HG03196 (cell line): Measurements from ENCODE around the gene PPIA.
"Not testable (repeated sequence)": the region's sequence is repeated elsewhere in the genome, so short reads cannot be mapped to it uniquely, and the experiment has no call there.

Experiments
- ATAC-seq: cut with Tn5 transposase; IDR thresholded peaks from one replicate; pipeline ENCODE4 v1.9.1; 2021; ENCODE audit not compliant: unreplicated experiment

PPIA gene

GRCh38 chr7:44819292-44819691 lies 22.8 kb downstream of the PPIA start:
- ATAC-seq, result no peak

- no peak for ATAC-seq
These were observed 26.8 kb downstream of the PPIA start for GRCh38 chr7:44823255-44823781.

- ATAC-seq, result no peak
These were observed 28.5 kb downstream of the PPIA start for GRCh38 chr7:44824894-44825526.

GRCh38 chr7:44827567-44827966 lies 31.1 kb downstream of the PPIA start:
- ATAC-seq, result no peak

GRCh38 chr7:44838751-44839150 lies 42.3 kb downstream of the PPIA start:
- ATAC-seq, result no peak

- not testable (repeated sequence) for ATAC-seq
These were observed 46.2 kb downstream of the PPIA start for GRCh38 chr7:44842675-44843074.

GRCh38 chr7:44843440-44843839 lies 47.0 kb downstream of the PPIA start:
- not testable (repeated sequence) for ATAC-seq

GRCh38 chr7:44845451-44845850 lies 49.0 kb downstream of the PPIA start:
- ATAC-seq, result no peak

GRCh38 chr7:44846390-44846789 lies 49.9 kb downstream of the PPIA start:
- not testable (repeated sequence) for ATAC-seq

- ATAC-seq, result no peak
These were observed 50.5 kb downstream of the PPIA start for GRCh38 chr7:44846816-44847508.

GRCh38 chr7:44847509-44847919 lies 51.0 kb downstream of the PPIA start:
- peak; percentile 71 for ATAC-seq

- peak; percentile 82 for ATAC-seq
These were observed 51.6 kb downstream of the PPIA start, which contains the start of gene H2AZ2 for GRCh38 chr7:44847920-44848634. H2AZ2 (minus strand) TSS chr7:44848087; CDS start chr7:44847971, 116 bp downstream.

- ATAC-seq, result no peak
These were observed 52.9 kb downstream of the PPIA start for GRCh38 chr7:44849259-44849884.

- ATAC-seq, result no peak
These were observed 53.5 kb downstream of the PPIA start for GRCh38 chr7:44849885-44850544.

- no peak for ATAC-seq
These were observed 56.1 kb downstream of the PPIA start for GRCh38 chr7:44852590-44852989.
